Glutamatergic neuron (in vitro differentiated cells): ENCODE data around the gene CAMKMT. TPM values are rescaled to one million over a fixed set of nuclear protein-coding genes. Genes with fewer than 3 reads are reported as not detected.

Experiments used
- DNase-seq: peaks from one replicate; pipeline ENCODE4 v3.0.0; 2022
- H3K27ac Mint-ChIP-seq: one replicate; pipeline ENCODE4 v1.8.0; 2020; ENCODE audit warnings: mild to moderate bottlenecking, mixed read lengths, inconsistent platforms; ENCODE audit not compliant: unreplicated experiment
- H3K27me3 Mint-ChIP-seq: one replicate; pipeline ENCODE4 v1.8.0; 2020; ENCODE audit warnings: mild to moderate bottlenecking, moderate library complexity, mixed read lengths, inconsistent platforms; ENCODE audit not compliant: unreplicated experiment
- H3K36me3 Mint-ChIP-seq: one replicate; pipeline ENCODE4 v1.8.0; 2020; ENCODE audit warnings: mild to moderate bottlenecking, mixed read lengths, inconsistent platforms; ENCODE audit not compliant: unreplicated experiment
- H3K4me1 Mint-ChIP-seq: one replicate; pipeline ENCODE4 v1.8.0; 2020; ENCODE audit warnings: mild to moderate bottlenecking, low read depth, mixed read lengths, inconsistent platforms; ENCODE audit not compliant: unreplicated experiment
- H3K4me3 Mint-ChIP-seq: one replicate; pipeline ENCODE4 v1.8.0; 2020; ENCODE audit warnings: mild to moderate bottlenecking, mixed read lengths, inconsistent platforms; ENCODE audit not compliant: unreplicated experiment
- H3K9me3 Mint-ChIP-seq: one replicate; pipeline ENCODE4 v1.8.0; 2020; ENCODE audit warnings: mild to moderate bottlenecking, moderate library complexity, mixed read lengths, inconsistent platforms; ENCODE audit not compliant: unreplicated experiment
- CTCF ChIP-seq: fragments of 200-600 bp; sonication (generic); IDR thresholded peaks from one replicate; pipeline ENCODE4 v1.5.0; 2021; ENCODE audit not compliant: partially characterized antibody, unreplicated experiment
- total RNA-seq: library from RNA; stranded (reverse); fragmentation: NEBNext Ultra II Directional; extraction: Animal tissue kit (Norgen Biotek cat#: 25700); gene quantifications from one replicate; pipeline ENCODE4 v1.2.1, GENCODE V29; 2021; ENCODE audit not compliant: unreplicated experiment

The CAMKMT gene
- total RNA-seq, 1 donor from 2014 or later = 9.6 TPM

- H3K27me3 Mint-ChIP-seq = peaks cover 6% of the 10 kb centered on the region
- no peak overlapping the region for H3K27ac Mint-ChIP-seq
- H3K9me3 Mint-ChIP-seq = peaks cover 4% of the 10 kb centered on the region
- no peak for TF ChIP-seq CTCF
- H3K36me3 Mint-ChIP-seq = no peaks in the 10 kb centered on the region
- DNase-seq = no peak
- H3K4me3 Mint-ChIP-seq = no peak overlapping the region
- peaks cover 2% of the 10 kb centered on the region for H3K4me1 Mint-ChIP-seq
These were observed 451.4 kb downstream of the CAMKMT start for GRCh38 chr2:44813165-44813564.

GRCh38 chr2:44813658-44814057 lies 451.9 kb downstream of the CAMKMT start:
- DNase-seq = no peak
- no peak for TF ChIP-seq CTCF
- Mint-ChIP-seq H3K27ac (no peak overlapping the region), H3K4me1 (peaks cover 2% of the 10 kb centered on the region), H3K27me3 (peaks cover 6% of the 10 kb centered on the region), H3K4me3 (no peak overlapping the region), H3K36me3 (no peaks in the 10 kb centered on the region), H3K9me3 (peaks cover 4% of the 10 kb centered on the region)

- no peak overlapping the region for H3K4me3 Mint-ChIP-seq
- H3K9me3 Mint-ChIP-seq = peaks cover 3% of the 10 kb centered on the region
- DNase-seq = no peak
- no peak overlapping the region for H3K27ac Mint-ChIP-seq
- no peaks in the 10 kb centered on the region for H3K36me3 Mint-ChIP-seq
- no peak for TF ChIP-seq CTCF
- H3K27me3 Mint-ChIP-seq = peaks cover 7% of the 10 kb centered on the region
- H3K4me1 Mint-ChIP-seq = peaks cover 7% of the 10 kb centered on the region
These were observed 455.5 kb downstream of the CAMKMT start for GRCh38 chr2:44817256-44817655.

GRCh38 chr2:44817673-44818335 lies 456.1 kb downstream of the CAMKMT start:
- peaks cover 7% of the 10 kb centered on the region for H3K27me3 Mint-ChIP-seq
- no peak overlapping the region for H3K27ac Mint-ChIP-seq
- DNase-seq = no peak
- no peak for TF ChIP-seq CTCF
- no peaks in the 10 kb centered on the region for H3K36me3 Mint-ChIP-seq
- H3K4me1 Mint-ChIP-seq = peaks cover 7% of the 10 kb centered on the region
- H3K9me3 Mint-ChIP-seq = peaks cover 3% of the 10 kb centered on the region
- H3K4me3 Mint-ChIP-seq = no peak overlapping the region

GRCh38 chr2:44819061-44819460 lies 457.3 kb downstream of the CAMKMT start:
- peaks cover 7% of the 10 kb centered on the region for H3K4me1 Mint-ChIP-seq
- H3K9me3 Mint-ChIP-seq = peaks cover 3% of the 10 kb centered on the region
- DNase-seq = no peak
- TF ChIP-seq CTCF = no peak
- H3K27ac Mint-ChIP-seq = no peak overlapping the region
- peaks cover 7% of the 10 kb centered on the region for H3K27me3 Mint-ChIP-seq
- no peaks in the 10 kb centered on the region for H3K36me3 Mint-ChIP-seq
- no peak overlapping the region for H3K4me3 Mint-ChIP-seq
